ENCODE results near the gene GIGYF1. TPM values are rescaled to one million over a fixed set of nuclear protein-coding genes. Genes with fewer than 3 reads are reported as not detected.

Gene GIGYF1
- total and polyA plus RNA-seq, 2 donors from 2014 or later: 11.6 to 51.3 TPM

DNA sequence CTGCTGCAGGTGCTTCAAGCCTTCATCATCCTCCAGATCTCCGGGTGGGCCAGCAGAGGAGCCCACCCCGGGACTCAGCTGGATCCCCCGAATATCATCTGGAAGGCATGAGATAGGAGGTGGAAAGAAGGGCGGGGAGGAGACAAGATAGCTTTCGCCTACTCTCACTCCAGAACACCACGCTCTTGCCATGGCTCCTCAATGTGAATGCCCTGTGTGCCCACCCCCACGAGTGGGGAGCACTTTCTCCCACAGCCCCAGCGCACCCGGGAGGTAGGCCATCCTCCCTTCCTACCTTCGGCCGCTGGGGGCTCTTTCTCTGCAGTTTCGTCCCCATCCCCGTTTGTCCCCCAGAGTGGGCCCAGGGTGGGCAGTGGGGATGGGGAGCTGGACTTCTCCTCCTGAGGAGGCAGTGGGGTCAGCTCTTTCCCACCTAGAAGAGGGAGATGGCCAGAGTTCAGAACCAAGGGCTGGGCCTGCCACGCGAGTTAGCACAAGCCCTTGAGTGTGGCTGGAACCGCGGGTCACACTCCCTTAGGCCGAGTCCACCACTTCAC, 8.9 kb downstream of the GIGYF1 start:
- Histone ChIP-seq H3K4me3 (ENCODE audit: low read length in 3 of 3) (no peak overlapping the region), H3K27ac (ENCODE audit: low read depth in 2 of 2, low read length in 2 of 2) (no peak overlapping the region), H3K9ac (ENCODE audit: low read length in 3 of 3) (no peak overlapping the region), H3K9me3 (ENCODE audit: control insufficient read depth in 2 of 3, insufficient read depth in 1 of 3, low read length in 3 of 3) (no peaks in the 10 kb centered on the region), H3K36me3 (ENCODE audit: control insufficient read depth in 2 of 3, insufficient read depth in 3 of 3, low read length in 3 of 3) (peaks cover 2 to 26% (median 12%) of the 10 kb centered on the region in 3 donors), H3K27me3 (ENCODE audit: control insufficient read depth, insufficient read depth, low read length) (no peaks in the 10 kb centered on the region), H3K4me1 (ENCODE audit: control insufficient read depth in 2 of 3, insufficient read depth in 2 of 3, low read depth in 1 of 3, low read length in 3 of 3) (peaks cover 0 to 4% (median 0%) of the 10 kb centered on the region in 3 donors)
- TF ChIP-seq, protein P1, sequence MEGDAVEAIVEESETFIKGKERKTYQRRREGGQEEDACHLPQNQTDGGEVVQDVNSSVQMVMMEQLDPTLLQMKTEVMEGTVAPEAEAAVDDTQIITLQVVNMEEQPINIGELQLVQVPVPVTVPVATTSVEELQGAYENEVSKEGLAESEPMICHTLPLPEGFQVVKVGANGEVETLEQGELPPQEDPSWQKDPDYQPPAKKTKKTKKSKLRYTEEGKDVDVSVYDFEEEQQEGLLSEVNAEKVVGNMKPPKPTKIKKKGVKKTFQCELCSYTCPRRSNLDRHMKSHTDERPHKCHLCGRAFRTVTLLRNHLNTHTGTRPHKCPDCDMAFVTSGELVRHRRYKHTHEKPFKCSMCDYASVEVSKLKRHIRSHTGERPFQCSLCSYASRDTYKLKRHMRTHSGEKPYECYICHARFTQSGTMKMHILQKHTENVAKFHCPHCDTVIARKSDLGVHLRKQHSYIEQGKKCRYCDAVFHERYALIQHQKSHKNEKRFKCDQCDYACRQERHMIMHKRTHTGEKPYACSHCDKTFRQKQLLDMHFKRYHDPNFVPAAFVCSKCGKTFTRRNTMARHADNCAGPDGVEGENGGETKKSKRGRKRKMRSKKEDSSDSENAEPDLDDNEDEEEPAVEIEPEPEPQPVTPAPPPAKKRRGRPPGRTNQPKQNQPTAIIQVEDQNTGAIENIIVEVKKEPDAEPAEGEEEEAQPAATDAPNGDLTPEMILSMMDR (IDR thresholded peaks at IDR 0.05; ENCODE audit: borderline replicate concordance, extremely low read depth, insufficient read depth): no peak
- DNase-seq: peak in 1 of 5 donors; percentile 53
- intact Hi-C loops (cut with DNase I): loop anchor here (10.0 kb wide), 2 partner anchors 110 to 220 kb away; partner anchors contain the start of genes SAP25 and SPACDR
- FAIRE-seq: no peak

- peak in 2 of 5 donors; percentile 39 to 48 for DNase-seq
- Histone ChIP-seq H3K4me3 (ENCODE audit: low read length in 3 of 3) (no peak overlapping the region), H3K36me3 (ENCODE audit: control insufficient read depth in 2 of 3, insufficient read depth in 3 of 3, low read length in 3 of 3) (peaks cover 2 to 26% (median 12%) of the 10 kb centered on the region in 3 donors), H3K9me3 (ENCODE audit: control insufficient read depth in 2 of 3, insufficient read depth in 1 of 3, low read length in 3 of 3) (no peaks in the 10 kb centered on the region), H3K27ac (ENCODE audit: low read depth in 2 of 2, low read length in 2 of 2) (no peak overlapping the region), H3K9ac (ENCODE audit: low read length in 3 of 3) (no peak overlapping the region), H3K4me1 (ENCODE audit: control insufficient read depth in 2 of 3, insufficient read depth in 2 of 3, low read depth in 1 of 3, low read length in 3 of 3) (peaks cover 0 to 3% (median 0%) of the 10 kb centered on the region in 3 donors), H3K27me3 (ENCODE audit: control insufficient read depth, insufficient read depth, low read length) (no peaks in the 10 kb centered on the region)
- intact Hi-C loops (cut with DNase I): loop anchor here (10.0 kb wide), 2 partner anchors 110 to 220 kb away; partner anchors contain the start of genes SAP25 and SPACDR
- no peak for FAIRE-seq
- TF ChIP-seq, protein P1 (IDR thresholded peaks at IDR 0.05; ENCODE audit: borderline replicate concordance, extremely low read depth, insufficient read depth): no peak
These were observed 9.5 kb downstream of the GIGYF1 start for GRCh38 chr7:100684534-100685042.

- Histone ChIP-seq H3K27ac (ENCODE audit: low read depth in 2 of 2, low read length in 2 of 2) (no peak overlapping the region), H3K27me3 (ENCODE audit: control insufficient read depth, insufficient read depth, low read length) (no peaks in the 10 kb centered on the region), H3K4me1 (ENCODE audit: control insufficient read depth in 2 of 3, insufficient read depth in 2 of 3, low read depth in 1 of 3, low read length in 3 of 3) (no peaks in the 10 kb centered on the region), H3K9me3 (ENCODE audit: control insufficient read depth in 2 of 3, insufficient read depth in 1 of 3, low read length in 3 of 3) (no peaks in the 10 kb centered on the region), H3K9ac (ENCODE audit: low read length in 3 of 3) (no peak overlapping the region), H3K4me3 (ENCODE audit: low read length in 3 of 3) (no peak overlapping the region), H3K36me3 (ENCODE audit: control insufficient read depth in 2 of 3, insufficient read depth in 3 of 3, low read length in 3 of 3) (peaks cover 2 to 26% (median 12%) of the 10 kb centered on the region in 3 donors)
- intact Hi-C loops (cut with DNase I): loop anchor here (10.0 kb wide), 2 partner anchors 109 to 219 kb away; partner anchors contain the start of genes SAP25 and SPACDR
- FAIRE-seq: no peak
- DNase-seq: peak in 2 of 5 donors; percentile 45 to 75
- TF ChIP-seq, protein P1 (IDR thresholded peaks at IDR 0.05; ENCODE audit: borderline replicate concordance, extremely low read depth, insufficient read depth): no peak
These were observed 10.2 kb downstream of the GIGYF1 start for GRCh38 chr7:100683659-100684533.
